GM12892 (cell line): Measurements from ENCODE around the gene TMEM179.

Source experiments
- POLR2A ChIP-seq: IDR thresholded peaks from 2 replicates; pipeline ENCODE4 v1.6.1; 2011; ENCODE audit warnings: low read depth, low read length, control low read depth
- TAF1 ChIP-seq: IDR thresholded peaks from 2 replicates; pipeline ENCODE4 v1.6.1; 2011; ENCODE audit warnings: low read depth, mild to moderate bottlenecking, control low read depth, low read length, borderline replicate concordance

- TF ChIP-seq POLR2A = no peak
- no peak for TF ChIP-seq TAF1
These were observed 20.9 kb downstream of the TMEM179 start for GRCh38 chr14:104583424-104584306.
